ENCODE results near the gene NKD1. TPM values are rescaled to one million over a fixed set of nuclear protein-coding genes. Genes with fewer than 3 reads are reported as not detected.

Gene NKD1
- total RNA-seq, 2 experiments from 2014 or later, result 0.04 to 0.06 TPM

DNA sequence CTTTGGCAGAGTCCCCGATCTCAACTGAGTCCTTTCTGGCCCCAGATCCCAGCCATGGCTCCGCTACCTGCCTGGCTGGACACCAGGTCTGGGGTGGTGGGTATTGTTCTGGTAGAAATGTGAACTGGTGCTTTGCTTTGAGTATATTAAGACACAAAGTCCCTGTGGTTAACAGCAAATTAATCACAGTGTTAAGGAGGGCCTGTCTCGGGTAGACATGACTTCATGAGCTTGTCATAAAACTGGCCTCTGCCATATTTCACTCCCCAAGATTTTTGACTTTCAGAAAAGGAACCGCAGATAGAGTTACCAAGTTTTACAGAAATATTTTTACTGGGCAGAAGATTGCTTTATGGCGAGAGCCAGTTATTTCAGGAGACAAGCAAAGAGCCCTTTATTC is 19.5 kb downstream of the NKD1 start:
- no peak overlapping the region for H2AFZ ChIP-seq (ENCODE audit: low read length)
- no peaks in the 10 kb centered on the region for H3K4me1 ChIP-seq (ENCODE audit: insufficient read depth, low read length, poor library complexity, severe bottlenecking)
- no TSS peak for BruUV-seq (replicated peaks)
- H3K9me2 ChIP-seq (ENCODE audit: insufficient read depth, low read length), result no peaks in the 10 kb centered on the region
- no peaks in the 10 kb centered on the region for H3K9me3 ChIP-seq (ENCODE audit: low read length)
- CTCF ChIA-PET (ENCODE audit: unreplicated experiment), result no interaction called here
- no peak for DNase-seq (ENCODE audit: low spot score)
- no peak overlapping the region for H3K4me2 ChIP-seq (ENCODE audit: low read length)
- intact Hi-C loops (cut with micrococcal nuclease; ENCODE audit: unreplicated experiment), result no loop called here
- H3K36me3 ChIP-seq (ENCODE audit: insufficient read depth, low read length), result no peaks in the 10 kb centered on the region
- H3K27ac ChIP-seq (ENCODE audit: low read depth, low read length, poor library complexity, severe bottlenecking), result no peak overlapping the region
- POLR2A ChIA-PET, result no interaction called here
- no peaks in the 10 kb centered on the region for H4K20me1 ChIP-seq (ENCODE audit: insufficient read depth, low read length)
- TF ChIP-seq, protein P1, sequence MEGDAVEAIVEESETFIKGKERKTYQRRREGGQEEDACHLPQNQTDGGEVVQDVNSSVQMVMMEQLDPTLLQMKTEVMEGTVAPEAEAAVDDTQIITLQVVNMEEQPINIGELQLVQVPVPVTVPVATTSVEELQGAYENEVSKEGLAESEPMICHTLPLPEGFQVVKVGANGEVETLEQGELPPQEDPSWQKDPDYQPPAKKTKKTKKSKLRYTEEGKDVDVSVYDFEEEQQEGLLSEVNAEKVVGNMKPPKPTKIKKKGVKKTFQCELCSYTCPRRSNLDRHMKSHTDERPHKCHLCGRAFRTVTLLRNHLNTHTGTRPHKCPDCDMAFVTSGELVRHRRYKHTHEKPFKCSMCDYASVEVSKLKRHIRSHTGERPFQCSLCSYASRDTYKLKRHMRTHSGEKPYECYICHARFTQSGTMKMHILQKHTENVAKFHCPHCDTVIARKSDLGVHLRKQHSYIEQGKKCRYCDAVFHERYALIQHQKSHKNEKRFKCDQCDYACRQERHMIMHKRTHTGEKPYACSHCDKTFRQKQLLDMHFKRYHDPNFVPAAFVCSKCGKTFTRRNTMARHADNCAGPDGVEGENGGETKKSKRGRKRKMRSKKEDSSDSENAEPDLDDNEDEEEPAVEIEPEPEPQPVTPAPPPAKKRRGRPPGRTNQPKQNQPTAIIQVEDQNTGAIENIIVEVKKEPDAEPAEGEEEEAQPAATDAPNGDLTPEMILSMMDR (conservative IDR thresholded peaks at IDR 0.05; ENCODE audit: low read length), result no peak
- TF ChIP-seq EZH2phosphoT487 (IDR thresholded peaks at IDR 0.05; ENCODE audit: borderline replicate concordance, low read depth, low read length), result no peak
- no peak overlapping the region for H3K4me3 ChIP-seq (ENCODE audit: low read depth, low read length, poor library complexity, severe bottlenecking)
- no peaks in the 10 kb centered on the region for H3K79me2 ChIP-seq (ENCODE audit: insufficient read depth, low read depth, low read length)

DNA sequence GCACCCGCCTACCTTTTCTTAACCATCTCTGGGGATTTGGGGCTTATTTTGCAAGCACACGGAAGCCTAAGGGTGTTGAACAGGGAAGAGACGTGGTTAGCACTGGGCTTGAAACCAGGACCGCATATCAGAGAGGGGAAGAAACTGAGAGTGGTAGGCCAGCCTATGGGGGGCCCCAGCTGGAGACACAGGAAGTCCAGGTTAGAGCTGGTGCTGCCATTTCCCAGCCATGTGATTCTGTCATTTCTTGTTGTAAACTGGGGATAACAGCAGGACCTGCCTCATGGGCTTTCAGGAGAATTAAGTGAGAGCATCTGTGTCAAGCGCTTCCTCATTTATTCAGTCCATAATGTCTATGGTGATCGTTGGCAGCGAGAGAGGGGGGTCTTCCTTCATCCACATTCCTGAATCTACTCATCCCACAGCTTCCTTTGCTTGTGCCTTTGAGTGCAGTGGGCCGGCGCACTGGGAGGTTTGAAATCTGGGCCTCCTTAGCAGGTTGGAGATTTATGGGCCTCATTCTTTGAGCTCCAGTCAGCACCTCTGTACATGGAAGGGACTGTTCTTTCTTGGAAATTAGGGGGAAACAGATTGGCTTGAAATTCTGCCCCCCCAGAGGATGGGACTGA is 20.1 kb downstream of the NKD1 start:
- Histone ChIP-seq H4K20me1 (ENCODE audit: insufficient read depth, low read length) (no peaks in the 10 kb centered on the region), H3K4me2 (ENCODE audit: low read length) (no peak overlapping the region), H2AFZ (ENCODE audit: low read length) (no peak overlapping the region), H3K79me2 (ENCODE audit: insufficient read depth, low read depth, low read length) (no peaks in the 10 kb centered on the region), H3K9me3 (ENCODE audit: low read length) (no peaks in the 10 kb centered on the region), H3K4me3 (ENCODE audit: low read depth, low read length, poor library complexity, severe bottlenecking) (no peak overlapping the region), H3K4me1 (ENCODE audit: insufficient read depth, low read length, poor library complexity, severe bottlenecking) (no peaks in the 10 kb centered on the region), H3K9me2 (ENCODE audit: insufficient read depth, low read length) (no peaks in the 10 kb centered on the region), H3K27ac (ENCODE audit: low read depth, low read length, poor library complexity, severe bottlenecking) (no peak overlapping the region), H3K36me3 (ENCODE audit: insufficient read depth, low read length) (no peaks in the 10 kb centered on the region)
- TF ChIP-seq, protein P1 (conservative IDR thresholded peaks at IDR 0.05; ENCODE audit: low read length), result no peak
- TF ChIP-seq EZH2phosphoT487 (IDR thresholded peaks at IDR 0.05; ENCODE audit: borderline replicate concordance, low read depth, low read length), result no peak
- no peak for DNase-seq (ENCODE audit: low spot score)
- intact Hi-C loops (cut with micrococcal nuclease; ENCODE audit: unreplicated experiment), result no loop called here
- ChIA-PET CTCF (ENCODE audit: unreplicated experiment) (no interaction called here), POLR2A (no interaction called here)
- BruUV-seq (replicated peaks), result no TSS peak

DNA sequence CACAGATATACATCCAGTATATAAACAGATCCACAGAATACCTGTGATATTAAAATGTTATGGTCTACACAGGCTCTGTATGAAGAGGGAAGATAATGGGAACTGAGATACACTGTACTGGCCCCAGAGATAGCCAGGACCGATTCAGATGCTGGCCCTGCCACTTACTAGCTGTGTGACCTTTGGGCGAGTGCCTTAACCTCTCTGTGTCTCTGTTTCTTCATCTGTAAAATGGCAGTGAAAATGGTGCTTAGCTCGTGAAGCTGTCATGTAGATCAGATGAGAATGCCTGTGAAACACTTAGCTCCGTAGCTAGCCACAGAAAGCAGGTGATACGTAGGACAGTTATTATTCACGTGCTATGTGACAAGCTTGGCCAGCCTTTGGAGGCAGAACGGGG is 22.2 kb downstream of the NKD1 start:
- intact Hi-C loops (cut with micrococcal nuclease; ENCODE audit: unreplicated experiment), result no loop called here
- ChIA-PET POLR2A (no interaction called here), CTCF (ENCODE audit: unreplicated experiment) (no interaction called here)
- Histone ChIP-seq H3K36me3 (ENCODE audit: insufficient read depth, low read length) (no peaks in the 10 kb centered on the region), H3K79me2 (ENCODE audit: insufficient read depth, low read depth, low read length) (no peaks in the 10 kb centered on the region), H3K4me3 (ENCODE audit: low read depth, low read length, poor library complexity, severe bottlenecking) (no peak overlapping the region), H4K20me1 (ENCODE audit: insufficient read depth, low read length) (no peaks in the 10 kb centered on the region), H3K4me2 (ENCODE audit: low read length) (no peak overlapping the region), H3K4me1 (ENCODE audit: insufficient read depth, low read length, poor library complexity, severe bottlenecking) (no peaks in the 10 kb centered on the region), H3K27ac (ENCODE audit: low read depth, low read length, poor library complexity, severe bottlenecking) (no peak overlapping the region), H3K9me2 (ENCODE audit: insufficient read depth, low read length) (no peaks in the 10 kb centered on the region), H2AFZ (ENCODE audit: low read length) (no peak overlapping the region), H3K9me3 (ENCODE audit: low read length) (no peaks in the 10 kb centered on the region)
- no peak for TF ChIP-seq EZH2phosphoT487 (IDR thresholded peaks at IDR 0.05; ENCODE audit: borderline replicate concordance, low read depth, low read length)
- TF ChIP-seq, protein P1 (conservative IDR thresholded peaks at IDR 0.05; ENCODE audit: low read length), result no peak
- no peak for DNase-seq (ENCODE audit: low spot score)
- no TSS peak for BruUV-seq (replicated peaks)
